KMS-11 (cell line): Measurements from ENCODE around the gene CILP2.

ENCODE experiments used
- H2AFZ ChIP-seq: fragments of 200-600 bp; sonication (generic); 2 replicates; pipeline ENCODE4 v1.6.1; 2016; ENCODE audit warnings: antibody characterized with exemption, mixed run types, low read depth
- H3K27ac ChIP-seq: fragments of 200-600 bp; sonication (generic); 2 replicates; pipeline ENCODE4 v1.6.1; 2016; ENCODE audit warnings: mild to moderate bottlenecking, mixed run types
- H3K27me3 ChIP-seq: fragments of 200-600 bp; sonication (generic); 2 replicates; pipeline ENCODE4 v1.6.1; 2017; ENCODE audit warnings: mild to moderate bottlenecking, low read depth, mixed run types, moderate library complexity; ENCODE audit not compliant: insufficient read depth
- H3K36me3 ChIP-seq: fragments of 200-600 bp; sonication (generic); 2 replicates; pipeline ENCODE4 v1.6.1; 2017; ENCODE audit warnings: mild to moderate bottlenecking, mixed run types; ENCODE audit not compliant: insufficient read depth
- H3K4me1 ChIP-seq: fragments of 200-600 bp; sonication (generic); 2 replicates; pipeline ENCODE4 v1.6.1; 2016; ENCODE audit warnings: mild to moderate bottlenecking, low read depth, mixed run types; ENCODE audit not compliant: poor library complexity, severe bottlenecking
- H3K4me2 ChIP-seq: fragments of 200-600 bp; sonication (generic); 2 replicates; pipeline ENCODE4 v1.7.0; 2016; ENCODE audit warnings: mild to moderate bottlenecking, mixed run types
- H3K4me3 ChIP-seq: fragments of 200-600 bp; sonication (generic); IDR thresholded peaks from 2 replicates; pipeline ENCODE4 v1.6.1; 2017; ENCODE audit warnings: low read depth, low read length, mixed read lengths; ENCODE audit not compliant: insufficient read depth
- H3K79me2 ChIP-seq: fragments of 200-600 bp; sonication (generic); 2 replicates; pipeline ENCODE4 v1.6.1; 2016; ENCODE audit warnings: low read depth, mixed run types; ENCODE audit not compliant: insufficient read depth
- H3K9ac ChIP-seq: fragments of 200-600 bp; sonication (generic); 2 replicates; pipeline ENCODE4 v1.6.1; 2016; ENCODE audit warnings: mild to moderate bottlenecking, mixed run types
- H4K20me1 ChIP-seq: fragments of 200-600 bp; sonication (generic); 2 replicates; pipeline ENCODE4 v1.6.1; 2016; ENCODE audit warnings: mild to moderate bottlenecking, mixed run types; ENCODE audit not compliant: insufficient read depth
- CTCF ChIP-seq: fragments of 200-600 bp; sonication (generic); conservative IDR thresholded peaks from 2 replicates; pipeline ENCODE4 v1.6.1; 2017; ENCODE audit warnings: low read depth, mild to moderate bottlenecking, antibody characterized with exemption, low read length, moderate library complexity, mixed read lengths

CILP2 gene

DNA sequence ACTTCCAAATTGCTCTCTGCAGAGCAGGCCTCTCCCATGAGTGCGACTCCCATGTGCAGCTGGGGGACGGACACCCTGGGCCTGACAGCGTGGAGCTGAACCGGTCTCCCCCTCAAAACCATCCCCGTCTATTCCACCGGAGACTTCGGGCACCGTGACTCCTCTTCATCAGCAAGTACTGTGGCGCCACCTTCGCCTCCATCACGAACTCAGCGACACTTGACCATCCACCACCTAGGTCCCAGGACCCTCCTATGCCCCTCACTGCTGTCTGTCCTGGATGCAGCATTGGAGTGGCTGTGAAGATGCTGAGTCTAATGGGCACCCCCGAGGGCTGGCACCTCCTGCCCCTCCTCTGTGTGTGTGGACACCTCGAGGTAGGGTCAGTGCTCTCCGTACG, 20.6 kb downstream of the CILP2 start:
- H3K27ac ChIP-seq, result no peak overlapping the region
- H3K4me2 ChIP-seq, result no peak overlapping the region
- no peak for TF ChIP-seq CTCF
- H3K4me1 ChIP-seq, result no peaks in the 10 kb centered on the region
- no peak overlapping the region for H2AFZ ChIP-seq
- H3K27me3 ChIP-seq, result no peaks in the 10 kb centered on the region
- H3K36me3 ChIP-seq, result no peaks in the 10 kb centered on the region
- H4K20me1 ChIP-seq, result no peaks in the 10 kb centered on the region
- H3K79me2 ChIP-seq, result no peaks in the 10 kb centered on the region
- H3K4me3 ChIP-seq, result no peak overlapping the region
- H3K9ac ChIP-seq, result no peak overlapping the region

GRCh38 chr19:19559931-19560330, 21.9 kb downstream of the CILP2 start:
- Histone ChIP-seq H3K4me2 (no peak overlapping the region), H3K36me3 (no peaks in the 10 kb centered on the region), H3K27ac (no peak overlapping the region), H3K4me1 (no peaks in the 10 kb centered on the region), H3K4me3 (no peak overlapping the region), H3K27me3 (no peaks in the 10 kb centered on the region), H2AFZ (no peak overlapping the region), H3K9ac (no peak overlapping the region), H3K79me2 (no peaks in the 10 kb centered on the region), H4K20me1 (no peaks in the 10 kb centered on the region)
- no peak for TF ChIP-seq CTCF

DNA sequence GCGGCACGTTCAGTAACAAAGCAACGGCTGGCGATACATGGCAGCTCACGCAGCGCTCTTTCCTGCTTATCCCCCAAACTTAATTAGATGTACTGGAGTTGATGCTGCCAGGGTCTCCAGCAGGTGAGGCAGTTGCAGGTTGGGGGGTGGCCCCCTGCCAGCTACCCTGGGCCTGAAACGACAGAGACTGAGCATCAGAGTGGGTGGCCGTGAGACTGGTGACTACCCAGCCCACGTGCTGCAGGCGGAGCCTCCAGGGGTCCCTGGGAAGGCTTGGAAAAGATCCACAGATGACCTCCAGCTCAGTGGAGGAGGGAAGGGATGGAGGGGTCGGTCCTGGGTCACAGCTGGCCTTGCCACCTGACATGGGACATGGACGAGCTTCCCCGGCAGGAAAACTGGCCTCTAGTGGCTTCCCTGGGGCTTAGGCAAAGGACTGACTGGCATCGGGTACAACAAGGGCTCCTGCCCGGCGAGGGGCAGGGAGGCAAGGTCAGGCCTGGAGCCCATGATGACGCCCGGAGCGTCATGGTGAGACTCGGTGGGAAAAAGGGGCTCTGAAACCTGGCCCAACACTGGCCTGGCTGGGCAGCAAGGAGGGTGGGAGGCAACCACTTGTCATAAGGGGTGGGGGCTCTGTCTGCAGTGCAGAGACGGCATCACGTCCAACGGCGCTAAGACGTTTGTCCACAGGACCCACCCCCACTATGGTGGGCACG, 24.0 kb downstream of the CILP2 start:
- Histone ChIP-seq H3K4me2 (no peak overlapping the region), H3K4me3 (no peak overlapping the region), H4K20me1 (no peaks in the 10 kb centered on the region), H3K9ac (no peak overlapping the region), H3K27me3 (no peaks in the 10 kb centered on the region), H3K79me2 (no peaks in the 10 kb centered on the region), H3K4me1 (no peaks in the 10 kb centered on the region), H3K36me3 (no peaks in the 10 kb centered on the region), H2AFZ (no peak overlapping the region), H3K27ac (no peak overlapping the region)
- TF ChIP-seq CTCF, result no peak

DNA sequence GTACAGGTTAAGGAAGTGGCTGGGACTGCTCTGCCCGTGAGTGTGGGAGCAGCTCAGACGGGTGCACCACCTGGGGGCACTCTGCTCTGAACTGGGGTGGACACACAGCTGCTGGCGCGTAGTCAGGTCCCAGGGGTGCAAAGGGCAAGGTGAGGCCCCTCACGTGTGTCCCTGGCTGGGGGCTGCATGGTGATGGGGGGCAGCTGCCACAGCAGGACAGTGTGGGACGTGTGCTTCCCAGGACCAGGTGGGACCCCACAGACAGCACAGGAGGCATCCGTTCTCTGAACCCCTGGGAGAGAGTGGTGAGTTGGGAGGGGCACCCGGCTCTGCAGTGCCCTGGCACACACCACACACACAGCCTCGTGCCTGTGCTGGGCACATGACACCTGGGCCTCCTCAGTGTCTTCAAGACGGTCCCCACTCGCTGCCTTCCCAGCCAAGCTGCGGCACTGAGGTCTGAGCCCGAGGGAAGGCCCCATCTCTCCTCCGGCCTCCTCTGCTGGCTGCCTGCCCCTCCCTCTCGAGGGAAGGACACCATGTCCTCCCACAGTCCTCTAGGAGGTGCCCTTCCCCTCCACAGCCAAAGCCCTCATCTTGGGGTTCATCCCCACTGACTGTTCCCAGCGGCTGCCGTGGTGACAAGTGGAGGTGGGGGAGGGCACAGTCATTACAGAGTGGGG, 24.7 kb downstream of the CILP2 start:
- Histone ChIP-seq H4K20me1 (no peaks in the 10 kb centered on the region), H3K9ac (no peak overlapping the region), H3K4me3 (no peak overlapping the region), H3K36me3 (no peaks in the 10 kb centered on the region), H3K79me2 (no peaks in the 10 kb centered on the region), H3K4me2 (no peak overlapping the region), H3K27me3 (no peaks in the 10 kb centered on the region), H3K27ac (no peak overlapping the region), H3K4me1 (no peaks in the 10 kb centered on the region), H2AFZ (no peak overlapping the region)
- TF ChIP-seq CTCF, result no peak
